ENCODE measurements around the gene ZNF226.

DNA sequence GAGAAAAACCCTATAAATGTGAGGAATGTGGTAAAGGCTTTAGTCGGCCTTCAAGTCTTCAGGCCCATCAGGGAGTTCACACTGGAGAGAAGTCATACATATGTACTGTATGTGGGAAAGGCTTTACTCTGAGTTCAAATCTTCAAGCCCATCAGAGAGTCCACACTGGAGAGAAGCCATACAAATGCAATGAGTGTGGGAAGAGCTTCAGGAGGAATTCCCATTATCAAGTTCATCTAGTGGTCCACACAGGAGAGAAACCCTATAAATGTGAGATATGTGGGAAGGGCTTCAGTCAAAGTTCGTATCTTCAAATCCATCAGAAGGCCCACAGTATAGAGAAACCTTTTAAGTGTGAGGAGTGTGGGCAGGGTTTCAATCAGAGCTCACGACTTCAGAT, 11.7 kb downstream of the ZNF226 start:
- TF ChIP-seq, protein P1, sequence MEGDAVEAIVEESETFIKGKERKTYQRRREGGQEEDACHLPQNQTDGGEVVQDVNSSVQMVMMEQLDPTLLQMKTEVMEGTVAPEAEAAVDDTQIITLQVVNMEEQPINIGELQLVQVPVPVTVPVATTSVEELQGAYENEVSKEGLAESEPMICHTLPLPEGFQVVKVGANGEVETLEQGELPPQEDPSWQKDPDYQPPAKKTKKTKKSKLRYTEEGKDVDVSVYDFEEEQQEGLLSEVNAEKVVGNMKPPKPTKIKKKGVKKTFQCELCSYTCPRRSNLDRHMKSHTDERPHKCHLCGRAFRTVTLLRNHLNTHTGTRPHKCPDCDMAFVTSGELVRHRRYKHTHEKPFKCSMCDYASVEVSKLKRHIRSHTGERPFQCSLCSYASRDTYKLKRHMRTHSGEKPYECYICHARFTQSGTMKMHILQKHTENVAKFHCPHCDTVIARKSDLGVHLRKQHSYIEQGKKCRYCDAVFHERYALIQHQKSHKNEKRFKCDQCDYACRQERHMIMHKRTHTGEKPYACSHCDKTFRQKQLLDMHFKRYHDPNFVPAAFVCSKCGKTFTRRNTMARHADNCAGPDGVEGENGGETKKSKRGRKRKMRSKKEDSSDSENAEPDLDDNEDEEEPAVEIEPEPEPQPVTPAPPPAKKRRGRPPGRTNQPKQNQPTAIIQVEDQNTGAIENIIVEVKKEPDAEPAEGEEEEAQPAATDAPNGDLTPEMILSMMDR (IDR thresholded peaks at IDR 0.05; ENCODE audit: poor library complexity), result no peak
- TF ChIP-seq EZH2 (IDR thresholded peaks at IDR 0.05; ENCODE audit: borderline replicate concordance), result no peak
